Adipocyte (in vitro differentiated cells): ENCODE results near the gene EIF2A.
A peak's percentile ranks its signal among the peaks of the same experiment; 100 is the strongest.
"Not testable (repeated sequence)": the region's sequence is repeated elsewhere in the genome, so short reads cannot be mapped to it uniquely, and the experiment has no call there.

Experiments used
- DNase-seq: peaks from one replicate; pipeline ENCODE4 v3.0.0-alpha.2; 2015; ENCODE audit warnings: low read depth
- H3K27me3 ChIP-seq: replicated peaks from 2 replicates; pipeline ENCODE4 v1.7.0; 2013; ENCODE audit warnings: mild to moderate bottlenecking, low read length, moderate library complexity; ENCODE audit not compliant: control insufficient read depth, insufficient read depth
- H3K36me3 ChIP-seq: 2 replicates; pipeline ENCODE4 v1.7.0; 2013; ENCODE audit warnings: low read length, mild to moderate bottlenecking, moderate library complexity; ENCODE audit not compliant: control insufficient read depth, insufficient read depth, severe bottlenecking
- H3K4me1 ChIP-seq: 2 replicates; pipeline ENCODE4 v1.7.0; 2013; ENCODE audit warnings: mild to moderate bottlenecking, low read length, moderate library complexity; ENCODE audit not compliant: control insufficient read depth, insufficient read depth
- H3K4me3 ChIP-seq: 2 replicates; pipeline ENCODE4 v1.7.0; 2013; ENCODE audit warnings: mild to moderate bottlenecking, low read length, moderate library complexity
- H3K9ac ChIP-seq: 2 replicates; pipeline ENCODE4 v1.7.0; 2013; ENCODE audit warnings: mild to moderate bottlenecking, low read length, moderate library complexity
- H3K9me3 ChIP-seq: 2 replicates; pipeline ENCODE4 v1.7.0; 2013; ENCODE audit warnings: mild to moderate bottlenecking, low read length, moderate library complexity; ENCODE audit not compliant: control insufficient read depth

Gene EIF2A

DNA sequence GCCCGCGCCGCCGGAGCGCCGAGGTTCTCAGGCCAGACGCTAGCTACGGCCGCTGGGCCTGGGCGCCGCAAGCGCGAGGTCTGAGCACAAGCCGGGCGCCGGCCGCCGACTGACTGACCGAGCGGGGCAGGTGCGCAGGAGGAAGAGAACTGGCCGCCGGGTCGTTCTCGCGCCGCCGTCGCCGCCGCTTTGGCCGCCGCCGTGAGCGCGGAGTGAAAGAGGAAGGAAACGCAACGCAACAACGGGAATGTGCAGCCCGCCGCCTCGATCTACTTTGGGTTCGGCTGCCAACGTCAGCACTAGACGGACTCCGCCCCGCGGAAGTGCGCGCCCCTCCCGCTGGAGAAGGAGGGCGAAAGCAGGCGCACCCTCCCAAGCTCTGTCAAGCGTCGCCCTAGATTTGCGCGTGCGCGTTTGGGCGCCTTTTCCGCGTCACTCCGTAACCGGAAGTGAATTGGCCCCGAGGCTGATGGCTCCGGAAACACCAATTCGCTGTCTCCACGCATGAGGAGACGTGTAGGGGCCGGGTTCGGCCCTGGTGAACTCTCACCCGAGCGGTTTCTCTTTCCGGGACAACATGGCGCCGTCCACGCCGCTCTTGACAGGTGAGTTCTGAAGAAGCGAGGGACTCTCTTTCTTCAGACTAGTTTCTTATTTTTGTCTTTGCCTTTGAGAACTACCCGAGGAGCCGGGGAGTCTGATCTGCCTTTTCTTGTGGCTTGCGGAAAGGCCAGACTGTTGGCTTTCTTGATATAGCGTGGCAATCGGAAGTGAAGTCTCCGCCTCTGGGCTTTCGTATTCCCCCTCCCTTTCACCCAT is at the start of gene EIF2A, which contains the start of gene SERP1:
EIF2A (plus strand) TSS at position 562 of the 819 bp plus-strand sequence; CDS start at position 578, 16 bp downstream.
SERP1 (minus strand) TSS at position 271 of the 819 bp plus-strand sequence. CDS start 361 bp downstream, outside the sequence.
- no peaks in the 10 kb centered on the region for H3K27me3 ChIP-seq
- H3K4me1 ChIP-seq: peaks cover 38% of the 10 kb centered on the region
- H3K9me3 ChIP-seq: no peaks in the 10 kb centered on the region
- H3K4me3 ChIP-seq: peak within 1 kb of the TSS; percentile 99
- H3K36me3 ChIP-seq: peaks cover 31% of the 10 kb centered on the region
- peak; percentile 100 for DNase-seq
- peak within 1 kb of the TSS; percentile 99 for H3K9ac ChIP-seq

DNA sequence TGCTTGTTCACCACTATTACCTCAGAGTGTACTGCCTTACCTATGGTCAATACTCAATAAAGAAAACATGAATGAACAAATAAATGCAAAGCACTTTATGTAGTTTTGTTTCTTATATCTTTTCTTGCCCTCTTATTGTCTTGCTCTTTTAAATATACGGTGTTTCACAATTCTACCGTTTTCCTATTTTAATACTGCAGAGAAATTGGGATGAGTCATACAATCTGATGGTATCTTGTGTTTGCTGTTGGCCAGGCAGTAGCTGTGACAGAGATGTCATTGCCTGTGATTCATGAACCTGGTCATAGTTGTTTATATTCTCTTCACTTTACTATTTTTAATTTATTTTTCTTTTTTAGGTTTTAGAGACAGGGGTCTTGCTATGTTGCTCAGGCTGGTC is 48.6 kb upstream of the EIF2A start:
- Histone ChIP-seq H3K9me3 (no peaks in the 10 kb centered on the region), H3K4me1 (peaks cover 3% of the 10 kb centered on the region), H3K36me3 (no peaks in the 10 kb centered on the region), H3K27me3 (no peaks in the 10 kb centered on the region), H3K4me3 (no peak overlapping the region), H3K9ac (no peak overlapping the region)
- DNase-seq: peak; percentile 59

DNA sequence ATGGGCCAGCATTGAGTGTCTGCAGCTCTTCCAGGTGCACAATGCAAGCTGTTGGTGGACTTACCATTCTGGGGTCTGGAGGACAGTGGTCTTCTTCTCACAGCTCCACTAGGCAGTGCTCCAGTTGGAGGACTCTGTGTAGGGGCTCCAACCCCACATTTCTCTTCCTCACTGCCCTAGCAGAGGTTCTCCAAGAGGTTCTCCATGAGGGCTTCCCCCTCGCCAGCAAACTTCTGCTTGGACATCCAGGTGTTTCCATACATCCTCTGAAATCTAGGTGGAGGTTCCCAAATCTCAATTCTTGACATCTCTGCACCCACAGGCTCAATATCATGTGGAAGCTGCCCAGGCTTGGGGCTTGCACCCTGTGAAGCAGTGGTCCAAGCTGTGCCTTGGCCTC is 45.6 kb upstream of the EIF2A start:
- H3K9me3 ChIP-seq, H3K4me3 ChIP-seq, H3K27me3 ChIP-seq, H3K36me3 ChIP-seq, DNase-seq, H3K9ac ChIP-seq, H3K4me1 ChIP-seq: not testable (repeated sequence)

DNA sequence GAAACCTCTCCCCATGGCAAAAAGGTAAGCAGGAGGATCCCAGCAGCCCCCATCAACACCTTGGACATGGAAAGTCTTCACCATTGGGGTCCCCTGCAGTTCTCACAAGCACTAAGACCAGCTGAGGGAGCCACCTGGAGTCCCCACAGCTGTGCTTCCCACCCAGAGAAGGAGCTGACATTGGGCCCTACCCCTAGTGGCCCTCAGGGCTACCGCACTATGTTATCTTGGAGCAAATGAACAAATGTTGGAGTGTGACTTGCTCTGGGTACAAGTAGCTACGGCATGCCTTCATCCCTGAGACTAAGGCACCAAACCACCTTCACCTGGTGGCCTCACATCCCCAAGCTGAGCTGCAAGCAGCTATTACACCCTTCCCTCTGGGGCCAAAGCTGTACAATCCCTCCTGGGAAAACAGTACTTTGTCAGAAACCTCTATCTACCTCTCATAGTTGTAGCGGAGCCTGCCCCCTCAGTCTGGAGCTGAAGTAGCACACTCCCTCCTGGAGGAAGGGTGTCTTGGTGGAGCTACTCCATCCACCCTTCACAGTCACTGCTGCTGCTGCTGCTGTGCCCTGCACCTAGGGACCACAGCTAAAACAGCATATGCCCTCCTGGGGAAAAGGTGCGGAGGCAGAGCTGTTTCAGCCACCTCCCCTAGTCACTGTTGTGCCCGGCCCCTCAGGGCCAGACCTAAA is 43.0 kb upstream of the EIF2A start:
- Histone ChIP-seq H3K36me3 (no peaks in the 10 kb centered on the region), H3K9ac (no peak overlapping the region), H3K4me1 (no peaks in the 10 kb centered on the region), H3K27me3 (no peaks in the 10 kb centered on the region), H3K9me3 (no peaks in the 10 kb centered on the region), H3K4me3 (no peak overlapping the region)
- no peak for DNase-seq

DNA sequence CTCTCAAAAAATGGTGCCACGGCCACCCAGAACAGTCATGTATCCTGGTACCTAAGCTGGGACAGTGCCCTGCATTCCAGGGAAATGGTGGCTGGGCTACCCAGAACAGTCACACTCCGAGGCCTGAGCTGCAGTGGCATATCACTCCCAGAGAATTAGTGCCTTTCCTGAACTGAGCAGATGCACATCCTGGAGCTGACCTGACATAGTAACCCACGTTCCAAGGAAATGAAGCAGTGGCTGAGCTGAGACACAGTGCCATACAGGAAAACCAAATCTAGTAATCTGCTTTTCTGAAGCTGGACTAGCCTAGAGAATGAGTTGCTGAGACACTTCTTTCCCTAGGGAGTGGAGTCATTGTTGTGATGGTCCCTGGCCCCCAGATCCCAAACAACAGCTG is 42.1 kb upstream of the EIF2A start:
- H3K27me3 ChIP-seq: no peaks in the 10 kb centered on the region
- no peak for DNase-seq

DNA sequence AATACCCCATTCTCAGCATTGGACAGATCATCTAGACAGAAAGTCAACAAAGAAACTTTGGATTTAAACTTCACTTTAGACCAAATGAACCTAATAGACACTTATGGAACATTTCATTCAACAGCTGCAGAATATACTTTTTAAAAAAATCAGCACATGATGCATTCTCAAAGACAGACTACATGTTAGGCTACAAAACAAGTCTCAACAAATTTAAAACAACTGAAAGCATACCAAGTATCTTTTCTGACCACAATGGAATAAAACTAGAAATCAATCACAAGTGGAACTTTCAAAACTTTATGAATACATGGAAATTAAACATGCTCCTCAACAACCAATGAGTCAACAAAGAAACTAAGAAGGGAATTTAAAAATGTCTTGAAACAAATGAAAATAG is 38.2 kb upstream of the EIF2A start:
- Histone ChIP-seq H3K27me3 (no peaks in the 10 kb centered on the region), H3K4me1 (no peaks in the 10 kb centered on the region), H3K9ac (no peak overlapping the region), H3K36me3 (no peaks in the 10 kb centered on the region), H3K9me3 (no peaks in the 10 kb centered on the region), H3K4me3 (no peak overlapping the region)
- DNase-seq: no peak

More for the DNA sequence above, 42.1 kb upstream of the EIF2A start:
- Histone ChIP-seq H3K4me3 (no peak overlapping the region), H3K36me3 (no peaks in the 10 kb centered on the region), H3K9ac (no peak overlapping the region), H3K9me3 (no peaks in the 10 kb centered on the region), H3K4me1 (no peaks in the 10 kb centered on the region)

DNA sequence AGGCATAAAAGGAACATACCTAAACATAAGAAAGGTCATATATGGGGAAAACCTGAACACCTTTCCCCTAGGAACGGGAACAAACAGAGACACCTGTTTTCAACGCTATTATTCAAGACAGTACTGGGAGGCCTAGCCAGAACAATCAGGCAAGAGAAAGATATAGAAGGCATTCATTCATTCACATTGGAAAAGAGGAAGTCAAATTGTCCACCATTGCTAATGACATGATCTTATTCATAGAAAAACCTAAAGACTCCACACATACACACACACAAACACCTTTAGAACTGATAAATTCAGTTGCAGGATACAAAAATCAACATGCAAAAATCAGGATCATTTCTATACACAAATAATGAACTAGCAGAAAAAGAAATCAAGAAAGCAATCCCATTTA is 36.8 kb upstream of the EIF2A start:
- no peak overlapping the region for H3K9ac ChIP-seq
- DNase-seq: no peak
- no peak overlapping the region for H3K4me3 ChIP-seq
- no peaks in the 10 kb centered on the region for H3K9me3 ChIP-seq
- no peaks in the 10 kb centered on the region for H3K36me3 ChIP-seq
- no peaks in the 10 kb centered on the region for H3K4me1 ChIP-seq
- H3K27me3 ChIP-seq: no peaks in the 10 kb centered on the region

DNA sequence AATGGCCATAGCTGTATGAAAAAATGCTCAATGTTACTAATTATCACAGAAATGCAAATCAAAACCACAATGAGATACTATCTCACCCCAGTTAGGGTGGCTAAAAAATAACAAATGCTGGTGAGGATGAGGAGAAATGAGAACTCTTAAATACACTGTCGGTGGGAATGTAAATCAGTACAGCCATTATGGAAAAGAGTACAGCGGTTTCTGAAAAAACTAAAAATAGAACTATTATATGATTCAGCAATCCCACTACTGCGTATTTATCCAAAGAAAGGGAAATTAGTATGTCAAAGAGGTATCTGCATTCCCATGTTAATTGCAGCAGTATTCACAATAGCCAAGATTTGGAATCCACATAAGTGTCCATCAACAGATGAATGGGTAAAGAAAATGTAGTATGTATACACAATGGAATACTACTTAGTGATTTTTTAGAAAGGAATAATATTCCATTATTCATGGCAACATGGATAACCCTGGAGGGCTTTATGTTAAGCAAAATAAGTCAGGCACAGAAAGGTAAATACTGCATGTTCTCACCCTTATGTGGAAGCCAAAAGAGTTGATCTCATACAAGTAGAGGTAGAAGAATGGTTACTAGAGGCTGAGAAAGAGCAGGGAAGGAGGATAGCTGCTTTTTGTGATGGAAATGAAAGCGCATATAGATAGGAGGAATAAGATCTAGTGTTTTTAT is 35.3 kb upstream of the EIF2A start:
- H3K4me3 ChIP-seq: no peak overlapping the region
- no peaks in the 10 kb centered on the region for H3K27me3 ChIP-seq
- no peaks in the 10 kb centered on the region for H3K4me1 ChIP-seq
- no peaks in the 10 kb centered on the region for H3K36me3 ChIP-seq
- H3K9ac ChIP-seq: no peak overlapping the region
- no peaks in the 10 kb centered on the region for H3K9me3 ChIP-seq
- no peak for DNase-seq

DNA sequence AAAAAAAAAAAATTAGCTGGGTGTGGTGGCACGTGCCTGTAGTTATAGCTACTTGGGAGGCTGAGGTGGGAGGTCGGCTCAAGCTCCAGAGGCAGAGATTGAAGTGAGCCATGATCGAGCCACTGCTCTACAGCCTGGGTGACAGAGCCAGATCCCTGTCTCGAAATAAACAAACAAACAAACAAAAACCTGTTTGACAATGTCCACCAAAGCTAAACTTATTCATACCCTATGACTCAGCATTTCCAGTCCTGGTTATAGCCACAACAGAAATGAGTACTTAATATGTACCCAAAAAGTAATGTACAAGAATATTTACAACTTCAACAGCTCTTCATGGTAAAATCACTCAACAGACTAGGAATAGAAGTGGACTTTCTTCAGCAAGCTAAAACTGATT is 31.4 kb upstream of the EIF2A start:
- Histone ChIP-seq H3K9me3 (no peaks in the 10 kb centered on the region), H3K4me3 (no peak overlapping the region), H3K4me1 (no peaks in the 10 kb centered on the region), H3K27me3 (no peaks in the 10 kb centered on the region), H3K36me3 (no peaks in the 10 kb centered on the region), H3K9ac (no peak overlapping the region)
- DNase-seq: no peak

DNA sequence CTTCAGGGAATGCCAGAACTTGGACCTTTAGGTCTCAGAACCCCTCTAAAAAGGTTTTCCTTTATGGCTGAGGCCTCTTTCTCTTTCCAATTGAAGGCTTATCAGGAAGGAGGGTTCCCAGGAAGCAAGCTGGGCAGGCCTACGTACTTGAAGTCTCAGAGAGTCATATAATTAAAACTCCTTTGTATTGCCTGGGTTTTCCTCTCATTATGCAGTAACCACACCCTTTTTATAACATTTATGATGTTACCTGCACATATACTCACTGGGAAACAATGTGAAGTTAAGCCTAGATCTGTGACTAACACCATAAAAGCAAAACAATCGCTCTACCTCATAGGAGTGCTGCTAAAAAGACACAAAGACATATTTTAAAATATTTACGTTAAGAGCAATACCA is 27.6 kb upstream of the EIF2A start:
- no peaks in the 10 kb centered on the region for H3K36me3 ChIP-seq
- no peaks in the 10 kb centered on the region for H3K9me3 ChIP-seq
- H3K9ac ChIP-seq: no peak overlapping the region
- H3K27me3 ChIP-seq: no peaks in the 10 kb centered on the region
- DNase-seq: no peak
- H3K4me3 ChIP-seq: no peak overlapping the region
- H3K4me1 ChIP-seq: no peaks in the 10 kb centered on the region

DNA sequence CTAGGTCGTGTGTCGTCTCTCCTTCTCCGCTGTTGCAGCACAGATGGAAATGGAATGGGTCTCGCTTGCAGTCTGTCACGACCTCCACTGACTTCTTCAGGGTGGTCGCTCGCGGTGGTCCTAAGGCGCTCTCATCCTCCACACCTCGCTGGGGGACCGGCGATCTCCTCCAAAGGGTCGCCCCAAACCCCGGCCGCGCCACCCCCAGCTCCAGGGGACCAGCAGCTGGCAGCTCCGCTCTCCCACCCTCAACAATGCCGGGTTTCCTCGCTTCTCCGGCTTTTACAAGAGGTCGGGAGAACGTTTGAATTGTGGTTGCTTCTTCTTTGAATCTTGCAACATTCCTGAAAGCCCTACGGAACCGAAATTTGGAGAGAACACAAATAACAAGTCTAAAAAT is 26.2 kb upstream of the EIF2A start:
- Histone ChIP-seq H3K27me3 (no peaks in the 10 kb centered on the region), H3K4me1 (no peaks in the 10 kb centered on the region), H3K4me3 (peak overlapping the region; percentile 54), H3K9ac (no peak overlapping the region), H3K9me3 (no peaks in the 10 kb centered on the region), H3K36me3 (no peaks in the 10 kb centered on the region)
- DNase-seq: no peak
